SU-DHL-6 (cell line): ENCODE data around the gene MMP24OS.

Experiments
- EZH2phosphoT487 ChIP-seq: fragments of 200-600 bp; sonication (generic), shearing (Covaris generic); conservative IDR thresholded peaks from 2 replicates; pipeline ENCODE4 v1.6.1; 2018; ENCODE audit warnings: mild to moderate bottlenecking, antibody characterized with exemption, low read length, moderate library complexity, mixed read lengths
- TF ChIP-seq, protein P1 (sequence below): fragments of 200-600 bp; sonication (generic); IDR thresholded peaks from one replicate; pipeline ENCODE4 v1.5.1; 2017; ENCODE audit warnings: antibody characterized with exemption, mild to moderate bottlenecking, low read length, moderate library complexity; ENCODE audit not compliant: insufficient read depth, poor library complexity, severe bottlenecking

DNA sequence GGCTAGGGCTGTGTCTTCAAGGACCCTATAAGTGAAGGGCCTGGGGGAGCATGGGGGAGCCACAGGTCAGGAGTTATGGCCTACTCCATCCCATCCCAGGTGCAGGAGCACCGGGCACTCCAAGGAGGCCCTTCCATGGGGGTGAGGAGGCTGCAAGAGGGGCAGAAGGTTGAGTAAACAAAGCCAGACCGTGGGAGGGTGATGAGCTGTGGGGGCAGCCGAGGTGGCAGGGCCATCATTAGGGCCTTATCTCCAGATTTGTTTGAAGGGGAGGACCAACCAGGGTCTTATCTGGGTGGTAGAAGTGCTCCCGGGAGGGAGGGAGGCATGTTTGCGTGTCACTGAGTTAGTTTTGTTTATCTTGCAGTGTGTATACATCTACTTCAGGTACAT, 16.4 kb upstream of the MMP24OS start:
- TF ChIP-seq, protein P1, sequence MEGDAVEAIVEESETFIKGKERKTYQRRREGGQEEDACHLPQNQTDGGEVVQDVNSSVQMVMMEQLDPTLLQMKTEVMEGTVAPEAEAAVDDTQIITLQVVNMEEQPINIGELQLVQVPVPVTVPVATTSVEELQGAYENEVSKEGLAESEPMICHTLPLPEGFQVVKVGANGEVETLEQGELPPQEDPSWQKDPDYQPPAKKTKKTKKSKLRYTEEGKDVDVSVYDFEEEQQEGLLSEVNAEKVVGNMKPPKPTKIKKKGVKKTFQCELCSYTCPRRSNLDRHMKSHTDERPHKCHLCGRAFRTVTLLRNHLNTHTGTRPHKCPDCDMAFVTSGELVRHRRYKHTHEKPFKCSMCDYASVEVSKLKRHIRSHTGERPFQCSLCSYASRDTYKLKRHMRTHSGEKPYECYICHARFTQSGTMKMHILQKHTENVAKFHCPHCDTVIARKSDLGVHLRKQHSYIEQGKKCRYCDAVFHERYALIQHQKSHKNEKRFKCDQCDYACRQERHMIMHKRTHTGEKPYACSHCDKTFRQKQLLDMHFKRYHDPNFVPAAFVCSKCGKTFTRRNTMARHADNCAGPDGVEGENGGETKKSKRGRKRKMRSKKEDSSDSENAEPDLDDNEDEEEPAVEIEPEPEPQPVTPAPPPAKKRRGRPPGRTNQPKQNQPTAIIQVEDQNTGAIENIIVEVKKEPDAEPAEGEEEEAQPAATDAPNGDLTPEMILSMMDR: no peak
- no peak for TF ChIP-seq EZH2phosphoT487
